ENCODE measurements around the gene DUOXA2.

- no peak for TF ChIP-seq CTCF (optimal IDR thresholded peaks at IDR 0.05 in 1 of 3, IDR thresholded peaks at IDR 0.05 in 1 of 3, conservative IDR thresholded peaks at IDR 0.05 in 1 of 3; ENCODE audit: extremely low read depth in 1 of 3, insufficient read depth in 2 of 3, low read length in 3 of 3)
- TF ChIP-seq EZH2 (IDR thresholded peaks at IDR 0.05; ENCODE audit: low read length), result no peak
Measured at GRCh38 chr15:45095661-45096060, 18.5 kb upstream of the DUOXA2 start.

Measured in keratinocyte (primary cell).